SKM-1 treated with dmso at 0.1 percent for 144 hours (cell line): ENCODE measurements around the gene LRRC7.
"Not testable (repeated sequence)": the region's sequence is repeated elsewhere in the genome, so short reads cannot be mapped to it uniquely, and the experiment has no call there.

Experiments used
- DNase-seq: peaks from one replicate; lab custom pipeline; 2025; ENCODE audit not compliant: unreplicated experiment; lab: John Stamatoyannopoulos, UW

Gene LRRC7

GRCh38 chr1:69946935-69947334 lies 379.2 kb downstream of the LRRC7 start:
- no peak for DNase-seq

- no peak for DNase-seq
Observed at GRCh38 chr1:69947837-69948236, 380.1 kb downstream of the LRRC7 start.

- no peak for DNase-seq
Observed at GRCh38 chr1:69952676-69953075, 385.0 kb downstream of the LRRC7 start.

- DNase-seq = not testable (repeated sequence)
Observed at GRCh38 chr1:69962452-69962851, 394.7 kb downstream of the LRRC7 start.

- DNase-seq = no peak
Observed at GRCh38 chr1:69967245-69967766, 399.6 kb downstream of the LRRC7 start.

GRCh38 chr1:69976896-69977295 lies 409.2 kb downstream of the LRRC7 start:
- DNase-seq = no peak

GRCh38 chr1:69982992-69983391 lies 415.3 kb downstream of the LRRC7 start:
- DNase-seq = no peak

GRCh38 chr1:69985376-69985775 lies 417.7 kb downstream of the LRRC7 start:
- no peak for DNase-seq

- DNase-seq = no peak
Observed at GRCh38 chr1:69985901-69986439, 418.2 kb downstream of the LRRC7 start.

GRCh38 chr1:69987881-69988280 lies 420.2 kb downstream of the LRRC7 start:
- DNase-seq = no peak

- DNase-seq = no peak
Observed at GRCh38 chr1:69991644-69992043, 423.9 kb downstream of the LRRC7 start.

GRCh38 chr1:69992594-69992993 lies 424.9 kb downstream of the LRRC7 start:
- no peak for DNase-seq

- no peak for DNase-seq
Observed at GRCh38 chr1:69993810-69994209, 426.1 kb downstream of the LRRC7 start.

GRCh38 chr1:69994241-69994640 lies 426.5 kb downstream of the LRRC7 start:
- DNase-seq = no peak

- DNase-seq = no peak
Observed at GRCh38 chr1:69998847-69999246, 431.1 kb downstream of the LRRC7 start.

- peak; percentile 57 for DNase-seq
Observed at GRCh38 chr1:70003211-70003908, 435.6 kb downstream of the LRRC7 start.

GRCh38 chr1:70005386-70006034 lies 437.8 kb downstream of the LRRC7 start:
- DNase-seq = no peak

- DNase-seq = no peak
Observed at GRCh38 chr1:70008660-70009059, 440.9 kb downstream of the LRRC7 start.

GRCh38 chr1:70017770-70018169 lies 450.0 kb downstream of the LRRC7 start:
- DNase-seq = no peak

- no peak for DNase-seq
Observed at GRCh38 chr1:70024272-70024671, 456.6 kb downstream of the LRRC7 start.

GRCh38 chr1:70025052-70025451 lies 457.3 kb downstream of the LRRC7 start:
- DNase-seq = no peak

- DNase-seq = no peak
Observed at GRCh38 chr1:70025846-70026245, 458.1 kb downstream of the LRRC7 start.
